ENCODE data around the gene PLXNA2. TPM values are rescaled to one million over a fixed set of nuclear protein-coding genes. Genes with fewer than 3 reads are reported as not detected.

Gene PLXNA2
- total and polyA plus RNA-seq, 2 of the 8 experiments (the other 6 are each of a cell fraction or from before 2014, with no cell fraction given), result 0.33 to 1.5 TPM

GRCh38 chr1:208009706-208010444 lies 234.3 kb downstream of the PLXNA2 start (continued):
- no peak for TF ChIP-seq USF2 (IDR thresholded peaks at IDR 0.05; ENCODE audit: low read length)
- TF ChIP-seq POLR2AphosphoS5 (IDR thresholded peaks at IDR 0.05; ENCODE audit: low read depth, low read length), result no peak
- no peak for TF ChIP-seq HDAC6 (IDR thresholded peaks at IDR 0.05; ENCODE audit: low read depth, low read length)
- no peak for TF ChIP-seq SIN3A (conservative IDR thresholded peaks at IDR 0.05 in 1 of 2, IDR thresholded peaks at IDR 0.05 in 1 of 2; ENCODE audit: low read depth in 1 of 2, low read length in 2 of 2)
- no peak for TF ChIP-seq TEAD4 (IDR thresholded peaks at IDR 0.05; ENCODE audit: low read depth, low read length)
- TF ChIP-seq SIX5 (IDR thresholded peaks at IDR 0.05; ENCODE audit: low read depth, low read length), result no peak
